Measurements from ENCODE around the gene VSIG10L2. TPM values are rescaled to one million over a fixed set of nuclear protein-coding genes. Genes with fewer than 3 reads are reported as not detected.

VSIG10L2 gene
- polyA plus RNA-seq, 3 donors, result not detected

- DNase-seq (ENCODE audit: extremely low read depth in 1 of 11, low read depth in 9 of 11, low spot score in 4 of 11), result no peak
Observed at GRCh38 chr11:125943661-125944349, 2.0 kb upstream of the VSIG10L2 start.

- DNase-seq (ENCODE audit: extremely low read depth in 1 of 11, low read depth in 9 of 11, low spot score in 4 of 11), result no peak
Observed at GRCh38 chr11:125944350-125945010, 1.4 kb upstream of the VSIG10L2 start.

- DNase-seq (ENCODE audit: extremely low read depth in 1 of 11, low read depth in 9 of 11, low spot score in 4 of 11), result no peak
Observed at GRCh38 chr11:125945011-125945796, 640 bp upstream of the VSIG10L2 start.

GRCh38 chr11:125946712-125947418, 1.0 kb downstream of the VSIG10L2 start:
- DNase-seq (ENCODE audit: extremely low read depth in 1 of 11, low read depth in 9 of 11, low spot score in 4 of 11), result no peak

- DNase-seq (ENCODE audit: extremely low read depth in 1 of 11, low read depth in 9 of 11, low spot score in 4 of 11), result no peak
Observed at GRCh38 chr11:125947419-125948277, 1.8 kb downstream of the VSIG10L2 start.

GRCh38 chr11:125948278-125949051, 2.6 kb downstream of the VSIG10L2 start:
- DNase-seq (ENCODE audit: extremely low read depth in 1 of 11, low read depth in 9 of 11, low spot score in 4 of 11), result no peak

GRCh38 chr11:125949271-125950177, 3.7 kb downstream of the VSIG10L2 start:
- DNase-seq (ENCODE audit: extremely low read depth in 1 of 11, low read depth in 9 of 11, low spot score in 4 of 11), result no peak

GRCh38 chr11:125950178-125950490, 4.3 kb downstream of the VSIG10L2 start:
- DNase-seq (ENCODE audit: extremely low read depth in 1 of 11, low read depth in 9 of 11, low spot score in 4 of 11), result no peak

GRCh38 chr11:125950696-125951651, 5.1 kb downstream of the VSIG10L2 start:
- peak in 4 of 11 donors; percentile 24 to 51 (median 40) for DNase-seq (ENCODE audit: extremely low read depth in 1 of 11, low read depth in 9 of 11, low spot score in 4 of 11)

- DNase-seq (ENCODE audit: extremely low read depth in 1 of 11, low read depth in 9 of 11, low spot score in 4 of 11), result no peak
Observed at GRCh38 chr11:125951731-125952130, 5.9 kb downstream of the VSIG10L2 start.

GRCh38 chr11:125952559-125952958, 6.7 kb downstream of the VSIG10L2 start:
- DNase-seq (ENCODE audit: extremely low read depth in 1 of 11, low read depth in 9 of 11, low spot score in 4 of 11), result no peak

GRCh38 chr11:125952973-125953372, 7.1 kb downstream of the VSIG10L2 start:
- DNase-seq (ENCODE audit: extremely low read depth in 1 of 11, low read depth in 9 of 11, low spot score in 4 of 11), result no peak

- DNase-seq (ENCODE audit: extremely low read depth in 1 of 11, low read depth in 9 of 11, low spot score in 4 of 11), result no peak
Observed at GRCh38 chr11:125953401-125953935, 7.6 kb downstream of the VSIG10L2 start.

GRCh38 chr11:125954123-125954944, 8.5 kb downstream of the VSIG10L2 start:
- DNase-seq (ENCODE audit: extremely low read depth in 1 of 11, low read depth in 9 of 11, low spot score in 4 of 11), result no peak

Measured in renal cortex interstitium (tissue), 11 donors.